Epidermal melanocyte (primary cell): ENCODE measurements around the gene KCTD2.
"Not testable (repeated sequence)": the region's sequence is repeated elsewhere in the genome, so short reads cannot be mapped to it uniquely, and the experiment has no call there.

Experiments used
- DNase-seq: peaks from one replicate; pipeline ENCODE4 v3.0.0; 2011; ENCODE audit warnings: low spot score; ENCODE audit not compliant: insufficient read length

Gene KCTD2

GRCh38 chr17:75020331-75021110 lies 26.5 kb upstream of the KCTD2 start:
- DNase-seq: no peak

DNA sequence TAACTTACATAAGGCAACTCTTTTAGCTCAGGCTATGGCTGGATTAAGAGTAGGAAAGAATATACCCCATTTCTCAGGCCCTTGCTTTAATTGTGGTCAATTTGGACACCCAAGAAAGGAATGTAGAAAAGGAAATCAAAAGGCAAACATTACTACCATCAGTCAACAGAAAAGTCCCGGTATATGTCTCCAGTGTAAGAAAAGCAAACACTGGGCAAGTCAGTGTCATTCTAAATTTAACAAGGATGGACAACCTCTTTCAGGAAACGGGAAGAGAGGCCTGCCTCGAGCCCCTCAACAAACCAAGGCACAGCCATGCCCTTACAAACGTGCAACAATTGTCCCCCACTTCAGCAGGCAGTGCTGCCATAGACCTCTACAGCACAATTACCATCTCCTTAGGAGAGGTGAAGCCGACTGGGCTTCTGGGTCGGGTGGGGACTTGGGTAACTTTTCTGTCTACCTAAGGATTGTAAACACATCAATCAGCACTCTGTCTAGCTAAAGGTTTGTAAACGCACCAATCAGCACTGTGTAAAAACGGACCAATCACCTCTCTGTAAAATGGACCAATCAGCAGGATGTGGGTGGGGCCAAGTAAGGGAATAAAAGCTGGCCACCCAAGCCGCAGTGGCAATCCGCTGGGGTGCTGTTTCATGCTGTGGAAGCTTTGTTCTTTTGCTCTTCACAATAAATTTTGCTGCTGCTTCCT lies 22.2 kb upstream of the KCTD2 start:
- no peak for DNase-seq

DNA sequence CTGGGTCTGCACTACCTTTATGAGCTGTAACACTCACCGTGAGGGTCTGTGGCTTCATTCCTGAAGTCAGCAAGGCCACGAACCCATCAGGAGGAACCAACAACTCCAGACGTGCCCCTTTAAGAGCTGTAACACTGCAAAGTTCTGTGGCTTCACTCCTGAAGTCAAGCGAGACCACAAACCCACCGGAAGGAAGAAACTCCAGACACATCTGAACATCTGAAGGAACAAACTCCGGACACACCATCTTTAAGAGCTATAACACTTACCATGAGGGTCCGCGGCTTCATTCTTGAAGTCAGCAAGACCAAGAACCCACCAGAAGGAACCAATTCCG lies 21.7 kb upstream of the KCTD2 start:
- not testable (repeated sequence) for DNase-seq

DNA sequence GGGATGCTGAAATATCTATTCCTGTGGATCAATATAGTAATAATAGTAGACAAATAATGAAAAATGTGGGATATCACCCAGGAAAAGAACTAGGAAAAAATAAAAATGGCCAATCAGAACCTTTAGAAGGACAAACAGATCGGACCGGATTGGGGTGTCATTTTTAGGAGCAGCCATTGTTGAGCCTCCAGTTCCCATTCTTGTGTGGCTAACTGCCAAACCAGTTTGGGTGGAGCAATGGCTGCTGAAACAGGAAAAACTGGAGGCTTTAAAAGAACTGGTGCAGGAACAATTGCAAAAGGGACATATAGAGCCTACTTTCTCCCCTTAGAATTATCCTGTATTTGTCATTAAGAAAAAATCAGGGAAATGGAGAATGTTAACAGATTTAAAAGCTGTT lies 20.4 kb upstream of the KCTD2 start:
- DNase-seq: not testable (repeated sequence)

GRCh38 chr17:75030161-75030560 lies 16.9 kb upstream of the KCTD2 start:
- no peak for DNase-seq

- DNase-seq: peak; percentile 62
Measured at GRCh38 chr17:75031972-75032719, 14.9 kb upstream of the KCTD2 start.

- DNase-seq: no peak
Measured at GRCh38 chr17:75032720-75033280, 14.2 kb upstream of the KCTD2 start.

DNA sequence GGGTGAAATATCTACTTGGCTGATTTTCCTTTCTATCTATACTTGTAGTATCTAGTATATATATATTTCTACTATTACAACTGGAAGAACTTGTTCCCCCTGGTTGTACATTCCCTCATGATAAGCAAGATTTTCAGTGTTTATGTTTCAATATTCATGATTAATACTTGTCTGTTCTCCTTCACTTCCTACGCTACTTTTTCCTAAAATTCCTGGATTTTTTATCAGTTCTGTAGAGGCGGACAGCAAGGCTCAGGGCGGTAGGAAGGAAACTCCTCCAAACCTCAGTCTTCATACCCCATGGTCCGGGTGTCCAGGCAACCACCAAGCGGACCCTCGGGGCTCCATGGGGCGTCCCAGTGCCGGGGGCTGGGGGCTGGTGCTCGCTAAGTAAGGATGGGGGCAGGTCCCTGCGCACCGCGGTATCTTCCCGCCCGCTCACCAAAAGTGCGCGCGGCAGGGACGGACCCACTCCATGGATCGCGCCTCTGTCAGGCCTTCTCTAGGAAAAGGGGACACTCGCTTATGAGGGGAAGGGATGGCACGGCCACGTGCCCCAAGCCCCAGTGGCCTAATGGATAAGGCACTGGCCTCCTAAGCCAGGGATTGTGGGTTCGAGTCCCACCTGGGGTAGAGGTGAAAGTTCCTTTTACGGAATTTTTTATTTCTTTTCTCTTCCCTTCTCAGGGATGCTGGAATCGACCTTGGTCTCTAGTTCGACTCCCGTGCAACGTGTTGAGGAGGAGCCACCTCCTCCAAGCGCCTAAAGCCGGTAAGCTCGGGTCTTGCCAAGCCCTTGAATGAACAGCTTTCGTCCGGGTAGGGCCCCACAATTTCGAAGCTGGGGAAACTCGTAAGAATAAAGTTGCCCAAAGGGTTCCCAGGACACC lies 13.4 kb upstream of the KCTD2 start:
- peak; percentile 75 for DNase-seq

- peak; percentile 60 for DNase-seq
Measured at GRCh38 chr17:75034236-75034908, 12.7 kb upstream of the KCTD2 start.

DNA sequence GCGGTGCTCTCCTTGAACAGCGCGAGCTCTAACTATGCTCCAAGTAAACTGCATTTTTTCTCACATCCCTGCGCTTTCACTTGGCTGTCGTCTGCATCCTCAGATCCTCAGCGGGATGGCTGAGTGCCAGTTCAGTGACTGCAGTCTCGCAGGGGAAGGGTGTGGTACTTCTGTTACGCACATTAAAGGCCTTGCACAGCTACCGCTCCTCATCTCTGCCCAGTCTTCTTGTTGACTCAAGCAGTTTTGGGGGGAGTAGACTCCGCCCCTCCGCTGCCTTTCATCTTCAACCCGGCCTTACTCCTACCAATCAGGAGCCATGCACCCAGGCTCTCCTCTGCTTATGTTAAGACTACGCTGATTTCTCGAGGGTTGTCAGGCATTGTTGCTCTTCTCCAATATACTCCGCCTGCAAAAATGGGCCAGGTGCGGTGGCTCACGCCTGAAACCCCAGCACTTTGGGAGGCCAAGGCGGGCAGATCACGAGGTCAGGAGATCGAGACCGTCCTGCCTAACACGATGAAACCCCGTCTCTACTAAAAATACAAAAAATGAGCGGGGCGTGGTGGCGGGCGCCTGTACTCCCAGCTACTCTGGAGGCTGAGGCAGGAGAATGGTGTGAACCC lies 10.3 kb upstream of the KCTD2 start:
- DNase-seq: no peak

DNA sequence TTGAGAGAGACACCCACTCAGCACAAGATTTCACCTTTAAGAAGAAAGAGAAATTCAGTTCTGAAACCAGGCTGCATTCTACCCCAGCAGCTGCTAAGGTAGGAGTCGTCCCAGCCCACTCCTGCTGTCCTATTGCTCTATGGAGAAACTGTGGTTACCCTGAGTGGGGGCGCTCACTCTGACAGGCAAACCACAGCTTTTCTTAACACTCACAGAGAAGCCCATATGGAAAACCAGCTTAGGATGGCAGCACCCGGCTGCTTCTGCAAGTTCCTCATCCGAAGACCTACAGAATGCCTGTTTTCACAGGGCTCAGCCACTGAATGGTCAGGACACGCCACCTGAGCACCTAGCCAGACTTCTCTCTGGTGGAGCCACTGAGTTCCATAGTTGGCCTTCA lies 7.8 kb upstream of the KCTD2 start:
- DNase-seq: no peak

GRCh38 chr17:75041656-75042280 lies 5.3 kb upstream of the KCTD2 start:
- no peak for DNase-seq

DNA sequence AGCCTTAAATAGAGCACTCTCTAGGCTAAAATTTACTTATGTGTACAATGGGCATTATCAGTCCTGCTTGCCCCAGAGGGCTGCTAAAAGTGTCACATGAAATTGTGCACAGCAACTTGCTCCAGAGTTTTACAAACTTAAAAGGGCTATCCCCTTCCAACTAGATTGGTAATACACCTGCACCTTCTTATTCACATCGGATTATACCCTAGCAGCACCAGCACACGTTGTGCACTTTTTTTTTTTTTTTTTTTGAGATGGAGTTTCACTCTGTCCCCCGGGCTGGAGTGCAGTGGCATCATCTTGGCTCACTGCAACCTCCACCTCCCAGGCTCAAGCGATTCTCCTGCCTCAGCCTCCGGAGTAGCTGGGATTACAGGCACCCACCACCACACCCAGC lies 3.2 kb upstream of the KCTD2 start:
- not testable (repeated sequence) for DNase-seq

- no peak for DNase-seq
Measured at GRCh38 chr17:75044716-75045115, 2.3 kb upstream of the KCTD2 start.

DNA sequence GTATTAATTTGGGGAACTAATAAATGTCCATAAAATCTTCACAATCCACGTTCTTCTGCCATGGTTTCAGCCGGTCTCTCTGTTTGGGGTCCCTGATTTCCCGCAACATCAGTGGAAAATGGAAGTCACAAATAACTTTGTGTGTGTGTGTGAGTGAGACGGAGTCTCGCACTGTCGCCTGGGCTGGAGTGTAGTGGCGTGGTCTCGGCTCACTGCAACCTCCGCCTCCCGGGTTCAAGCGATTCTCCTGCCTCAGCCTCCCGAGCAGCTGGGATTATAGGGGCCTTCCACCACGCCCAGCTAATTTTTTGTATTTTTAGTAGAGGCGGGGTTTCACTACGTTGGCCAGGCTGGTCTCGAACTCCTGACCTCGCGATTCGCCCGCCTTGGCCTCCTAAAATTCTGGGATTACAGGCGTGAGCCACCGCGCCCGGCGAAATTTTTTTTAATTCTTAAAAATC lies 1.0 kb upstream of the KCTD2 start:
- DNase-seq: not testable (repeated sequence)

- DNase-seq: no peak
Measured at GRCh38 chr17:75047398-75048098, 523 bp downstream of the KCTD2 start.

DNA sequence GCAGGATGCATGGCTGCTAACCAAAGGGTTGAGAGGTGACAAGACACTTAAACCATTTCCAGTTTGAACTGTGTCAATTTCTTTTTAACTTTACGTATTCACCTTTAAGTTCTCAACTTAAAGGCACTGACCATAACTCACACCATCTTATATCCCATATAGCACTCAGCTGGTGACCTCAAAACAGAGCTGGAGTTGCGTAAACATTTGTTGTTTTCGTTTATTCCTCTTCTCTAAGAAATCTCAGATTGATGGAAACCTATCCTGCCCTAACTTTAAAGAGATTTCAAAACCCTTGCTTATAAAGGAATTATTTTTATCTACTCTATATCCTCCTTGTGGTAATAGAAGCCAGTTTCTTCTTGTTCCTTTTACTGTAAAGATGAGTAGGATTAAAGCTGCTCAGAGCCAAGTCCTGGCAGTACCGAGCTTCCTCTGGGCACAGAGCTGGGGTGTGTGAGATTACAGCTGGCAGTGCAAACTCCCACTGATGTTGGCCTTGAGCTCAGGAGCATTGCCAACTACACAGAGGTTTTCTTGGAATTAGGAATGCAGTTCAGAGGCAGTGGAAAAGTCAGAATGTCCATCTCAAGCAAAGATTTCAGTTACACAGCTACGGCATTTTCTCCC lies 1.3 kb downstream of the KCTD2 start:
- no peak for DNase-seq

DNA sequence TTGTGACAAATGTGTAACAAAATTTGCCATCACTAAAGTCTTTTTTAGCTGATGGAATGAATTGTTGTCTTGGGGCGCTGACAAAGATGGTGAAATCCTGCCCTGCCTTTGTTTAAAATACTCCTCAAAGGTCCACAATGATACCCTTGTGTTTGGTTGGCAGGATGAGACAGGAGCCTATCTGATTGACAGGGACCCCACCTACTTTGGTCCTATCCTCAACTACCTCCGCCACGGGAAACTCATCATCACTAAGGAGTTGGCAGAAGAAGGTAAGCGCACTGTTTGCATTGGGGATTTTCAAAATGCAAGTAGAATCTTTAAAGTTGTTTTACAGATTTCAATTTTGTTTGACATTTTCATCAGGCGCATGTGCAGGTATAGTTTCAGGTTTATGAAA lies 2.0 kb downstream of the KCTD2 start:
- no peak for DNase-seq
